Forelimb muscle (tissue), 1 donor: ENCODE data around the gene WIPF3. TPM values are rescaled to one million over a fixed set of nuclear protein-coding genes. Genes with fewer than 3 reads are reported as not detected.

Source experiments
- DNase-seq: peaks from one replicate; pipeline ENCODE4 v3.0.0-alpha.2; 2013; ENCODE audit warnings: low read depth
- polyA plus RNA-seq: library from polyadenylated mRNA; unstranded; fragments of 120-200 nt; gene quantifications from one replicate; pipeline ENCODE4 v1.2.1, GENCODE V29; 2013; ENCODE audit not compliant: insufficient read length

Gene WIPF3
- polyA plus RNA-seq, 1 donor: 16.1 TPM

GRCh38 chr7:29809533-29810155, 3.3 kb downstream of the WIPF3 start:
- DNase-seq: no peak

GRCh38 chr7:29810297-29810696, 4.0 kb downstream of the WIPF3 start:
- DNase-seq: no peak

- DNase-seq: no peak
Observed at GRCh38 chr7:29810813-29811482, 4.6 kb downstream of the WIPF3 start.

- DNase-seq: no peak
Observed at GRCh38 chr7:29811586-29811985, 5.3 kb downstream of the WIPF3 start.

- no peak for DNase-seq
Observed at GRCh38 chr7:29812185-29812876, 6.0 kb downstream of the WIPF3 start.

GRCh38 chr7:29815181-29816105, 9.1 kb downstream of the WIPF3 start:
- DNase-seq: no peak

- DNase-seq: no peak
Observed at GRCh38 chr7:29818308-29818707, 12.0 kb downstream of the WIPF3 start.

- DNase-seq: no peak
Observed at GRCh38 chr7:29825775-29826529, 19.6 kb downstream of the WIPF3 start.

GRCh38 chr7:29826530-29826822, 20.2 kb downstream of the WIPF3 start:
- no peak for DNase-seq

GRCh38 chr7:29826904-29827303, 20.6 kb downstream of the WIPF3 start:
- no peak for DNase-seq

- DNase-seq: no peak
Observed at GRCh38 chr7:29831705-29832104, 25.4 kb downstream of the WIPF3 start.

- no peak for DNase-seq
Observed at GRCh38 chr7:29833929-29834328, 27.6 kb downstream of the WIPF3 start.

- no peak for DNase-seq
Observed at GRCh38 chr7:29835718-29836117, 29.4 kb downstream of the WIPF3 start.

GRCh38 chr7:29839302-29839701, 33.0 kb downstream of the WIPF3 start:
- peak; percentile 76 for DNase-seq

- DNase-seq: no peak
Observed at GRCh38 chr7:29839921-29840320, 33.6 kb downstream of the WIPF3 start.

- no peak for DNase-seq
Observed at GRCh38 chr7:29840701-29841100, 34.4 kb downstream of the WIPF3 start.

- no peak for DNase-seq
Observed at GRCh38 chr7:29841926-29842701, 35.8 kb downstream of the WIPF3 start.

GRCh38 chr7:29843093-29843492, 36.8 kb downstream of the WIPF3 start:
- DNase-seq: no peak

GRCh38 chr7:29843726-29844125, 37.4 kb downstream of the WIPF3 start:
- no peak for DNase-seq

GRCh38 chr7:29844559-29844958, 38.3 kb downstream of the WIPF3 start:
- no peak for DNase-seq

GRCh38 chr7:29847496-29847895, 41.2 kb downstream of the WIPF3 start:
- DNase-seq: no peak
